ENCODE data around the gene VCX3A. TPM values are rescaled to one million over a fixed set of nuclear protein-coding genes. Genes with fewer than 3 reads are reported as not detected.

The VCX3A gene
- total RNA-seq, 1 experiment from 2014 or later = not detected

DNA sequence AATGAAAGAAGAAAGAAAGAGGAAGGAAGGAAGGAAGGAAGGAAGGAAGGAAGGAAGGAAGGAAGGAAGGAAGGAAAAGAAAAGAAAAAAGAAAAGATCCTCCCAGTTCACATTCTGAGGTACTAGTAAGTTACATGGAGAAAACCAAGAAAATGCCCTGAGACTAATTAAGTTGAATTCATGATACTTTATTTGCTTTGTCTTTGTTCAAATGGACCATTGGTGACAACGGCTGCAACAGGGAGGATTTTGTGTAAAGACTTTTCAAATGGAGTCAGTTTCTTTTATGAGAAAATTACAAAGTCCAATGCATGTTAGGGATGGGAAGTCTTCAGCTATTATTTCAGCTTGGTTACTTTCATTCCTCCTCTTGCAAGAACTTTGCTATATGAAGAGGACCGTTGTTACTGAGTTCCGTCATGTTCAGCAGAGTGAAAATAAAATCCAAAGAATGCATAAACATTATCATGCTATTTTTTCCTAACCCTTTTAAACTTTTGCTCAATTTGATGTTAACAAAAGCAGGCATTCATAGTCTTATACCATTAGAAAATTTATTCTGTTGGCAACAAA, 8.3 kb downstream of the VCX3A start:
- Histone ChIP-seq H3K4me3 (replicated peaks in 1 of 2; ENCODE audit: low read depth in 1 of 2, low read length in 2 of 2) (no peak overlapping the region), H2AFZ (ENCODE audit: low read depth, low read length, poor library complexity, severe bottlenecking) (no peak overlapping the region), H3K9me2 (ENCODE audit: insufficient read depth) (no peaks in the 10 kb centered on the region), H3K27ac (ENCODE audit: low read depth, low read length) (no peak overlapping the region), H3K36me3 (ENCODE audit: control insufficient read depth in 1 of 2, insufficient read depth in 2 of 2, low read length in 2 of 2) (no peaks in the 10 kb centered on the region), H3K9me3 (ENCODE audit: control insufficient read depth in 1 of 2, insufficient read depth in 1 of 2, low read depth in 1 of 2, low read length in 2 of 2) (no peaks in the 10 kb centered on the region), H3K9ac (ENCODE audit: low read length) (no peak overlapping the region), H3K4me1 (ENCODE audit: control insufficient read depth in 1 of 2, insufficient read depth in 2 of 2, low read length in 2 of 2) (no peaks in the 10 kb centered on the region), H3K4me2 (ENCODE audit: low read length) (no peak overlapping the region), H3K27me3 (ENCODE audit: insufficient read depth, low read length) (no peaks in the 10 kb centered on the region), H3K79me2 (ENCODE audit: insufficient read depth, low read length) (no peaks in the 10 kb centered on the region), H4K20me1 (ENCODE audit: insufficient read depth) (no peaks in the 10 kb centered on the region)
- no peak for DNase-seq (ENCODE audit: low read depth, low spot score)
- ChIA-PET RAD21 (ENCODE audit: low non-redundant PET in 1 of 2, low total read pairs in 2 of 2, uncharacterized antibody in 2 of 2, unreplicated experiment in 2 of 2) (no interaction called here), CTCF (no interaction called here), POLR2A (no interaction called here)
- ATAC-seq = no peak
- intact Hi-C loops (cut with micrococcal nuclease) = no loop called here
- no TSS peak for BruUV-seq (replicated peaks)
- no peak for TF ChIP-seq SP1 (IDR thresholded peaks at IDR 0.05; ENCODE audit: low read depth)
- TF ChIP-seq, protein P1, sequence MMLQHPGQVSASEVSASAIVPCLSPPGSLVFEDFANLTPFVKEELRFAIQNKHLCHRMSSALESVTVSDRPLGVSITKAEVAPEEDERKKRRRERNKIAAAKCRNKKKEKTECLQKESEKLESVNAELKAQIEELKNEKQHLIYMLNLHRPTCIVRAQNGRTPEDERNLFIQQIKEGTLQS (IDR thresholded peaks at IDR 0.05) = no peak
- no peak for TF ChIP-seq EZH2phosphoT487 (IDR thresholded peaks at IDR 0.05; ENCODE audit: borderline replicate concordance)
- no peak for TF ChIP-seq TCF7L2 (IDR thresholded peaks at IDR 0.05; ENCODE audit: borderline replicate concordance, extremely low read depth, insufficient read depth, insufficient read length)
- no peak for TF ChIP-seq ELF1 (IDR thresholded peaks at IDR 0.05; ENCODE audit: borderline replicate concordance, low read depth)
- TF ChIP-seq, protein P2, sequence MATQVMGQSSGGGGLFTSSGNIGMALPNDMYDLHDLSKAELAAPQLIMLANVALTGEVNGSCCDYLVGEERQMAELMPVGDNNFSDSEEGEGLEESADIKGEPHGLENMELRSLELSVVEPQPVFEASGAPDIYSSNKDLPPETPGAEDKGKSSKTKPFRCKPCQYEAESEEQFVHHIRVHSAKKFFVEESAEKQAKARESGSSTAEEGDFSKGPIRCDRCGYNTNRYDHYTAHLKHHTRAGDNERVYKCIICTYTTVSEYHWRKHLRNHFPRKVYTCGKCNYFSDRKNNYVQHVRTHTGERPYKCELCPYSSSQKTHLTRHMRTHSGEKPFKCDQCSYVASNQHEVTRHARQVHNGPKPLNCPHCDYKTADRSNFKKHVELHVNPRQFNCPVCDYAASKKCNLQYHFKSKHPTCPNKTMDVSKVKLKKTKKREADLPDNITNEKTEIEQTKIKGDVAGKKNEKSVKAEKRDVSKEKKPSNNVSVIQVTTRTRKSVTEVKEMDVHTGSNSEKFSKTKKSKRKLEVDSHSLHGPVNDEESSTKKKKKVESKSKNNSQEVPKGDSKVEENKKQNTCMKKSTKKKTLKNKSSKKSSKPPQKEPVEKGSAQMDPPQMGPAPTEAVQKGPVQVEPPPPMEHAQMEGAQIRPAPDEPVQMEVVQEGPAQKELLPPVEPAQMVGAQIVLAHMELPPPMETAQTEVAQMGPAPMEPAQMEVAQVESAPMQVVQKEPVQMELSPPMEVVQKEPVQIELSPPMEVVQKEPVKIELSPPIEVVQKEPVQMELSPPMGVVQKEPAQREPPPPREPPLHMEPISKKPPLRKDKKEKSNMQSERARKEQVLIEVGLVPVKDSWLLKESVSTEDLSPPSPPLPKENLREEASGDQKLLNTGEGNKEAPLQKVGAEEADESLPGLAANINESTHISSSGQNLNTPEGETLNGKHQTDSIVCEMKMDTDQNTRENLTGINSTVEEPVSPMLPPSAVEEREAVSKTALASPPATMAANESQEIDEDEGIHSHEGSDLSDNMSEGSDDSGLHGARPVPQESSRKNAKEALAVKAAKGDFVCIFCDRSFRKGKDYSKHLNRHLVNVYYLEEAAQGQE (IDR thresholded peaks at IDR 0.05; ENCODE audit: low read depth) = no peak
- no peak for TF ChIP-seq POLR2AphosphoS5 (IDR thresholded peaks at IDR 0.05; ENCODE audit: low read depth, low read length)
- no peak for TF ChIP-seq FOSL1 (IDR thresholded peaks at IDR 0.05; ENCODE audit: low read depth)
- TF ChIP-seq, protein P3, sequence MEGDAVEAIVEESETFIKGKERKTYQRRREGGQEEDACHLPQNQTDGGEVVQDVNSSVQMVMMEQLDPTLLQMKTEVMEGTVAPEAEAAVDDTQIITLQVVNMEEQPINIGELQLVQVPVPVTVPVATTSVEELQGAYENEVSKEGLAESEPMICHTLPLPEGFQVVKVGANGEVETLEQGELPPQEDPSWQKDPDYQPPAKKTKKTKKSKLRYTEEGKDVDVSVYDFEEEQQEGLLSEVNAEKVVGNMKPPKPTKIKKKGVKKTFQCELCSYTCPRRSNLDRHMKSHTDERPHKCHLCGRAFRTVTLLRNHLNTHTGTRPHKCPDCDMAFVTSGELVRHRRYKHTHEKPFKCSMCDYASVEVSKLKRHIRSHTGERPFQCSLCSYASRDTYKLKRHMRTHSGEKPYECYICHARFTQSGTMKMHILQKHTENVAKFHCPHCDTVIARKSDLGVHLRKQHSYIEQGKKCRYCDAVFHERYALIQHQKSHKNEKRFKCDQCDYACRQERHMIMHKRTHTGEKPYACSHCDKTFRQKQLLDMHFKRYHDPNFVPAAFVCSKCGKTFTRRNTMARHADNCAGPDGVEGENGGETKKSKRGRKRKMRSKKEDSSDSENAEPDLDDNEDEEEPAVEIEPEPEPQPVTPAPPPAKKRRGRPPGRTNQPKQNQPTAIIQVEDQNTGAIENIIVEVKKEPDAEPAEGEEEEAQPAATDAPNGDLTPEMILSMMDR (IDR thresholded peaks at IDR 0.05 in 2 of 3, conservative IDR thresholded peaks at IDR 0.05 in 1 of 3; ENCODE audit: borderline replicate concordance in 1 of 3, insufficient read depth in 1 of 3, low read depth in 2 of 3, low read length in 2 of 3) = no peak
- no peak for TF ChIP-seq RAD21 (IDR thresholded peaks at IDR 0.05; ENCODE audit: low read depth)
- no peak for TF ChIP-seq EZH2 (IDR thresholded peaks at IDR 0.05)
- no peak for TF ChIP-seq ZNF274 (IDR thresholded peaks at IDR 0.05; ENCODE audit: low read depth, low read length)
- TF ChIP-seq CEBPB (IDR thresholded peaks at IDR 0.05; ENCODE audit: low read depth) = no peak
- no peak for TF ChIP-seq SRF (IDR thresholded peaks at IDR 0.05; ENCODE audit: low read depth)
- TF ChIP-seq POLR2A (IDR thresholded peaks at IDR 0.05; ENCODE audit: borderline replicate concordance, extremely low read depth, insufficient read depth, insufficient read length) = no peak
- TF ChIP-seq JUND (IDR thresholded peaks at IDR 0.05) = no peak
